Common myeloid progenitor, CD34-positive (primary cell): Measurements from ENCODE around the gene PCLO.

Source experiments
- CTCF ChIA-PET: fragments of 350-600 bp; sonication (Branson Sonifier 250); formaldehyde crosslinking; loops from one replicate; lab custom pipeline; 2021; ENCODE audit warnings: antibody characterized with exemption; lab: Charles Lee
- POLR2A ChIA-PET: fragments of 350-600 bp; sonication (Branson Sonifier 250); formaldehyde crosslinking; loops from one replicate; lab custom pipeline; 2021; ENCODE audit warnings: antibody characterized with exemption; lab: Charles Lee
- DNase-seq, 3 donors: peaks; one replicate each; pipeline versions ENCODE4 v3.0.0 to v3.0.0-alpha.2; 2013
- H3K27ac ChIP-seq, 2 experiments: 1 replicate in 1 of 2; 2 replicates in 1 of 2; pipeline ENCODE4 v1.7.0; 2013; ENCODE audit warnings: inconsistent platforms in 2 of 2, low read length in 2 of 2, mild to moderate bottlenecking in 2 of 2, low read depth in 1 of 2, moderate library complexity in 1 of 2; ENCODE audit not compliant: severe bottlenecking in 2 of 2, insufficient read depth in 1 of 2, poor library complexity in 1 of 2
- H3K27me3 ChIP-seq, 5 experiments: replicated peaks in 2 of 5; 1 replicate in 3 of 5; 2 replicates in 2 of 5; pipeline versions ENCODE4 v1.6.1 to v1.7.0; 2013; ENCODE audit warnings: low read length in 4 of 5, mild to moderate bottlenecking in 2 of 5, moderate library complexity in 2 of 5, inconsistent platforms in 1 of 5; ENCODE audit not compliant: insufficient read depth in 5 of 5, control insufficient read depth in 4 of 5
- H3K36me3 ChIP-seq, 4 experiments: 1 replicate in 2 of 4; 2 replicates in 2 of 4; pipeline versions ENCODE4 v1.6.1 to v1.7.0; 2013; ENCODE audit warnings: low read length in 3 of 4, control low read depth in 1 of 4, mild to moderate bottlenecking in 1 of 4; ENCODE audit not compliant: control insufficient read depth in 4 of 4, insufficient read depth in 4 of 4
- H3K4me1 ChIP-seq, 4 experiments: 1 replicate in 3 of 4; 2 replicates in 1 of 4; pipeline versions ENCODE4 v1.6.1 to v1.7.1; 2013; ENCODE audit warnings: low read length in 3 of 4, mild to moderate bottlenecking in 3 of 4, control low read depth in 1 of 4, inconsistent platforms in 1 of 4, moderate library complexity in 1 of 4; ENCODE audit not compliant: control insufficient read depth in 4 of 4, insufficient read depth in 4 of 4; ENCODE audit errors: control extremely low read depth in 1 of 4
- H3K4me3 ChIP-seq, 7 experiments: 1 replicate in 4 of 7; 2 replicates in 3 of 7; pipeline versions ENCODE4 v1.5.1 to v1.7.0; 2013; ENCODE audit warnings: mild to moderate bottlenecking in 7 of 7, low read length in 6 of 7, moderate library complexity in 6 of 7, inconsistent platforms in 2 of 7, low read depth in 2 of 7, control low read depth in 1 of 7; ENCODE audit not compliant: insufficient read depth in 4 of 7, control insufficient read depth in 1 of 7; ENCODE audit errors: extremely low read depth in 1 of 7
- H3K9me3 ChIP-seq, 5 experiments: 1 replicate in 4 of 5; 2 replicates in 1 of 5; pipeline versions ENCODE4 v1.6.1 to v1.7.1; 2013; ENCODE audit warnings: low read length in 4 of 5, mild to moderate bottlenecking in 2 of 5, inconsistent platforms in 1 of 5, low read depth in 1 of 5, moderate library complexity in 1 of 5; ENCODE audit not compliant: control insufficient read depth in 4 of 5, insufficient read depth in 2 of 5; ENCODE audit errors: control extremely low read depth in 1 of 5
- WGBS: methylation state at CpG from one replicate; pipeline ENCODE4 v1.1.5; 2013; ENCODE audit not compliant: insufficient coverage; 5-methylcytosine and 5-hydroxymethylcytosine counted together

Gene PCLO

DNA sequence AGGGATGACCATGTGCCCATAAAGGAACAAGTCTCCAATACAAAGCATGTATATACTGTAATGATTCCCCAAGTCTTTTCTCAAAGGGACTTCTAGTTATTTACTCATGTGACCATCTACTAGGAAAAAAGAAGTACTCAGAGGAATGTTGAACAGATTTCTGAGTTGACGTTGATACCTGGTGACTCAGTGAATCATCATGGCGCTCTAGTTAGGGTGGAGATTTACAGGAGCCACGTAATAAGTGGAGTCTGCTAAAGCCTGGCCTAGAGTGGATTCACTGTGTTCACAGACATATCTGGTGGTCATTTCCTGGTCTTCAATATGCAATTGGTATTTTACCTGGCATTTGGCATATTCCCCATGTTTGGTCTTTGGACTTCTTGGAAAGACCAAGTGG, 416.9 kb downstream of the PCLO start:
- H3K4me3 ChIP-seq = no peak overlapping the region

DNA sequence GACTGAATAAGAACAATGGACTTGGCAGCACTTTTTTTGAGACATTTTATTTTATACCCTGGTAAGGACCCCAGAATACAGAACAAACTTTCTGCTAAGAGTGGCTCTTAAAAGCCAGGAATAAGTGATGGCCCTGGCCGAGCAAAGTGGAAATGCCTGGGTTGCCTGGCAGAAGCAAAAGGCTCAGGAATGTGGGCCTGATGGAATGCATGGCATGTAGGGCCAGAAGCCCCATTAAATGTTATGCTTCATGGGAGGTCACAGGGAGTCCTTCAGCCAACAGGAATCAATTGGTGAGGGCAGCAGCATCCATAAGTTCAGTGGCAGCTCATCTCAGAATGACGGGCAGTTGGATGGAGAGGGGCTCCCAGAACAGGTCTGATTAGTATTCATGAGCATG, 417.6 kb downstream of the PCLO start:
- Histone ChIP-seq H3K36me3 (no peaks in the 10 kb centered on the region), H3K9me3 (no peaks in the 10 kb centered on the region), H3K4me3 (no peak overlapping the region), H3K4me1 (no peaks in the 10 kb centered on the region), H3K27me3 (no peaks in the 10 kb centered on the region), H3K27ac (no peak overlapping the region)
- DNase-seq = no peak
- WGBS = 100% methylated on average over 2 of the region's 2 CpGs
- ChIA-PET POLR2A (no interaction called here), CTCF (no interaction called here)

More for the DNA sequence above, 416.9 kb downstream of the PCLO start:
- ChIA-PET POLR2A (no interaction called here), CTCF (no interaction called here)
- 76% methylated on average over 3 of the region's 3 CpGs for WGBS
- H3K4me1 ChIP-seq = no peaks in the 10 kb centered on the region
- no peak for DNase-seq
- H3K36me3 ChIP-seq = no peaks in the 10 kb centered on the region
- H3K9me3 ChIP-seq = no peaks in the 10 kb centered on the region
- H3K27ac ChIP-seq = no peak overlapping the region
- no peaks in the 10 kb centered on the region for H3K27me3 ChIP-seq

DNA sequence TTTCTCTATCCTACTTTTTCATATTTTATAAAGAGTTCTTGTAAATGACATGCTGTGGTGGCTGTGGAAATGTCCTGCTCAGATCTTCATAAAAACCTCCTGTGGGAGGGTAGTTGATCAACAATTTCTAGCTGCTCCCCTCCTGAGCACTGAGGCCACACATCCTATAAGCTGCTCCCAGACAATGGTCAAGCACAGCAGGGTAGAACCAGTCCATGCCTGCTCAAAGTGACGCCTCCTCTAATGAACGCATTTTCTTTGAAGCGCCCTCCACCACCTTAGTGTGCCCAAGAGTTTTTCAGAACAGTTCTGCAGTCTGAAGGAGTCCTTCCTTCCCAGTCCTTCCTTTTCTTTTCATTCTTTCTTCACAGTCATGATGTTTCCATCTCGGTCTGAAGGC, 420.5 kb downstream of the PCLO start:
- Histone ChIP-seq H3K27me3 (no peaks in the 10 kb centered on the region), H3K4me3 (no peak overlapping the region), H3K36me3 (no peaks in the 10 kb centered on the region), H3K27ac (no peak overlapping the region), H3K4me1 (no peaks in the 10 kb centered on the region), H3K9me3 (no peaks in the 10 kb centered on the region)
- no peak for DNase-seq
- CTCF ChIA-PET = no interaction called here
- POLR2A ChIA-PET = no interaction called here
- 95% methylated on average over 3 of the region's 4 CpGs for WGBS

DNA sequence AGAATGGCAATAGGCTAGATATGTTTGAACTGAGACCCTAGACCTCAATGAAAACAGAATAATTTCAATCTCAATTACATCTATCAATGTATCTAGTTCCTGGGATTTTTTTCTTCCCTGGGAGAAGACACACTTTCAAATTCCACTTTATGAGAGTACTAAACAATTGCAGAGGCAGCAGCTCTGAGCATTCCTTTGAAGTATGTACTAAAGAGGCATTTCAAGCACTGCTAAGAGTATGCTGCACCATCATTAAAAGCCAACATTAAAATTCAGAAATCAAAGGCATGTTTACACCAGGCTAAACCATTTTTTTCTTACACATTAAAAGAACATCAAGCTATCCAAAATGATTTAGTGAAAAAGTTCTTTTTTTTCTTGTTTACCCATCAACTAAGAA, 421.2 kb downstream of the PCLO start:
- Histone ChIP-seq H3K4me1 (no peaks in the 10 kb centered on the region), H3K27ac (no peak overlapping the region), H3K4me3 (no peak overlapping the region), H3K9me3 (no peaks in the 10 kb centered on the region), H3K36me3 (no peaks in the 10 kb centered on the region), H3K27me3 (no peaks in the 10 kb centered on the region)
- DNase-seq = no peak
- ChIA-PET CTCF (interaction anchor here (1.5 kb wide), 1 partner anchor 12 kb away, joined by 5 read pairs; no protein-coding TSS in a partner anchor), POLR2A (no interaction called here)

DNA sequence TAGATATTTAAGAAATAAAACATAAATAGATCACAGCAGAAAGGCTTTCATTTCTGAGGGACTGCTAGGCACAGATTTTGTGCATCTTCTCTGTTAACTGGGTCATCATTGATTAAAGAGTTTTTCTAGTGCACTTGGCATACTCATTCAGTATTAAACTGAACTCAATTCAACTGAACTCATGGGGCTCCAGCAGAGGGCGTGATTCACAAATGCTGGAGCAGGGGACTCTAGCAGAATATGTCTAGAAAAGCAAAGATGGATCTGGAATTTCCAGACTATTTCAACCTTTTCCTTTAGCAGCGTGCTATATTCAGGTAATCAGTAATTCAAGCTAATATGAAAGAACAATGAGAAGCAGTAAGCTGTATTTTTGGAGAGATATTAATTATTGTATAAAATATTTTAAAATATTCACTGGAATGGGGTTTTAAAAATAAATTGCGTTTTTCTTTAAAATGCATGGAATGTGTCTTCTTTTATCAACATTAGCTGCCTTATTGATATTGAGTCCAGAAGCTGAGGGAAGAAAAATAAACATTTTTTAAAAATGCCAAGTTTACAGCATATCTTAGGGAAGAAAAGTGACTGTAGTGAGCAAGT, 422.3 kb downstream of the PCLO start:
- H3K27ac ChIP-seq = no peak overlapping the region
- no peaks in the 10 kb centered on the region for H3K4me1 ChIP-seq
- H3K36me3 ChIP-seq = no peaks in the 10 kb centered on the region
- WGBS = no CpG with 5 or more reads among the region's 3 CpGs
- POLR2A ChIA-PET = no interaction called here
- no peaks in the 10 kb centered on the region for H3K9me3 ChIP-seq
- H3K4me3 ChIP-seq = no peak overlapping the region
- CTCF ChIA-PET = interaction anchor here (0.6 to 1.5 kb wide), 4 partner anchors 11 to 1264 kb away, joined by 3 to 5 read pairs (median 4); no protein-coding TSS in a partner anchor
- DNase-seq = peak in 2 of 3 donors; percentile 21 to 26
- no peaks in the 10 kb centered on the region for H3K27me3 ChIP-seq

DNA sequence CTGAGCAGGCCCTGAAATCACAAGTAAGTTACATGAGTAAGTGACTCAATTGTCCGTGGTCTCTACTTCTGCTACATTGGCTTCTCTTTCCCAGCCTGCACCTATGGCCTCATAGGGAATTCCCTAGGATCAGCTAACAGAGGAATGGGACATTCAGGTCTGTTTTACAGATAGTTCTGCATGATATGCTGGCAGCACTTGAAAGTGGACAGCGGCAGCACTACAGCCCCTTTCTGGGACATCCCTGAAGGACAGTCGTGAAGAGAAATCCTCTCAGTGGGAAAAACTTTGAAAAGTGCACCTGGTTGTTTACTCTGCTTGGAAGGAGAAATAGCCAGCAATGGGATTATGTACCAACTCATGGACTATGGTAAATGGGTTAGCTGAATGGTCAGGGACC, 426.1 kb downstream of the PCLO start:
- DNase-seq = no peak
- no peaks in the 10 kb centered on the region for H3K36me3 ChIP-seq
- no peaks in the 10 kb centered on the region for H3K4me1 ChIP-seq
- WGBS = 92% methylated on average over 3 of the region's 3 CpGs
- CTCF ChIA-PET = interaction anchor here (1.5 to 1.8 kb wide), 3 partner anchors 21 to 1236 kb away, joined by 3 to 5 read pairs (median 4); no protein-coding TSS in a partner anchor
- POLR2A ChIA-PET = interaction anchor here (0.7 kb wide), 1 partner anchor 548 kb away, joined by 3 read pairs; no protein-coding TSS in a partner anchor
- no peaks in the 10 kb centered on the region for H3K9me3 ChIP-seq
- no peaks in the 10 kb centered on the region for H3K27me3 ChIP-seq
- no peak overlapping the region for H3K27ac ChIP-seq
- no peak overlapping the region for H3K4me3 ChIP-seq

DNA sequence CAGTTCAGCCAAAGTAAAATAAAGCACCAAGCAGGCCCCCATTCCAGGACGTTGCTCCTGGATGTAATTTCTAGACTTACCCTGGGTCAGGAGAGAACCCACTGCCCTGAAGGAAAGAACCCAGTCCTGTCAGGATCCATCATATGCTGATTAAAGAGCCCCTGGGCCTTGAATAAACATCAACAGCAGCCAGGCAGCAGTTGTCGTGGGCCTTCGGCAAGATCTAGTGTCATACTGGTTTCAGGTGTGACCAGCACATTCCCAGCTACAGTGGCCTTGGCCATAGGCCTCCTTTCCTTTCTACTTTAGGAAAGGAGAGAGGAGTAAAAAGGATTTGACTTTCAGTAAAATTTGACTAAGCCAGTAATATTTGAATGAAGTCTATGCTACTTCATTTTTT, 430.0 kb downstream of the PCLO start:
- H3K4me1 ChIP-seq = no peaks in the 10 kb centered on the region
- CTCF ChIA-PET = no interaction called here

More for the DNA sequence above, 430.0 kb downstream of the PCLO start:
- Histone ChIP-seq H3K27me3 (no peaks in the 10 kb centered on the region), H3K27ac (no peak overlapping the region), H3K36me3 (no peaks in the 10 kb centered on the region), H3K4me3 (no peak overlapping the region), H3K9me3 (no peaks in the 10 kb centered on the region)
- POLR2A ChIA-PET = no interaction called here
- WGBS = 100% methylated on average over 3 of the region's 3 CpGs
- DNase-seq = no peak
